H1 (cell line): ENCODE data around the gene RFLNA. TPM values are rescaled to one million over a fixed set of nuclear protein-coding genes. Genes with fewer than 3 reads are reported as not detected.

Experiments
- CTCF ChIA-PET: fragments of 300-600 bp; sonication (Branson Sonifier 250); formaldehyde crosslinking; loops from one replicate; lab custom pipeline; 2021; ENCODE audit not compliant: partially characterized antibody; lab: Charles Lee
- POLR2A ChIA-PET: fragments of 300-600 bp; sonication (Branson Sonifier 250); formaldehyde crosslinking; loops from one replicate; lab custom pipeline; 2021; ENCODE audit warnings: inconsistent platforms; ENCODE audit not compliant: partially characterized antibody; lab: Charles Lee
- DNase-seq, 2 experiments: peaks; one replicate each; pipeline versions ENCODE4 v3.0.0 to v3.0.0-alpha.2; 2010 to 2022; ENCODE audit warnings: low spot score in 2 of 2, low read depth in 1 of 2, mixed read lengths in 1 of 2
- FAIRE-seq: peaks from 2 replicates; lab custom pipeline; 2011; peaks lifted over from hg19 to GRCh38; lab: Jason Lieb, UNC
- H2AFZ ChIP-seq: 2 replicates; pipeline ENCODE4 v1.8.1; 2012; ENCODE audit warnings: low read length, inconsistent platforms
- H2AK5ac ChIP-seq: 2 replicates; pipeline ENCODE4 v1.6.1; 2013; ENCODE audit warnings: low read depth, low read length
- H2BK120ac ChIP-seq: replicated peaks from 2 replicates; pipeline ENCODE3; 2013; ENCODE audit warnings: low read depth, low read length, inconsistent platforms
- H2BK12ac ChIP-seq: 2 replicates; pipeline ENCODE4 v1.6.1; 2013; ENCODE audit warnings: low read depth, low read length
- H2BK15ac ChIP-seq: 2 replicates; pipeline ENCODE4 v1.6.1; 2013; ENCODE audit warnings: low read length
- H2BK20ac ChIP-seq: 2 replicates; pipeline ENCODE4 v1.6.1; 2013; ENCODE audit warnings: low read length
- H2BK5ac ChIP-seq: 2 replicates; pipeline ENCODE4 v1.6.1; 2013; ENCODE audit warnings: low read depth, low read length
- H3K14ac ChIP-seq: 2 replicates; pipeline ENCODE4 v1.6.1; 2013; ENCODE audit warnings: inconsistent platforms; ENCODE audit not compliant: insufficient read length
- H3K18ac ChIP-seq: 2 replicates; pipeline ENCODE4 v1.6.1; 2013; ENCODE audit warnings: low read length; ENCODE audit errors: extremely low read depth
- H3K23ac ChIP-seq: 2 replicates; pipeline ENCODE4 v1.6.1; 2013; ENCODE audit warnings: inconsistent platforms; ENCODE audit not compliant: insufficient read length
- H3K23me2 ChIP-seq: 2 replicates; pipeline ENCODE4 v1.6.1; 2013; ENCODE audit warnings: low read depth, low read length
- H3K27ac ChIP-seq: 2 replicates; pipeline ENCODE4 v1.6.1; 2011; ENCODE audit warnings: low read depth, low read length, inconsistent platforms
- H3K27me3 ChIP-seq, 4 experiments: replicated peaks in 1 of 4; 1 replicate in 1 of 4; 2 replicates in 3 of 4; pipeline versions ENCODE4 v1.6.1 to v1.8.1; 2011 to 2013; ENCODE audit warnings: low read length in 3 of 4, mild to moderate bottlenecking in 3 of 4, inconsistent platforms in 2 of 4, mixed read lengths in 2 of 4, moderate library complexity in 1 of 4; ENCODE audit not compliant: control insufficient read depth in 3 of 4, insufficient read depth in 3 of 4; ENCODE audit errors: extremely low read depth in 1 of 4
- H3K36me3 ChIP-seq, 4 experiments: 2 replicates each; pipeline versions ENCODE4 v1.6.1 to v1.8.1; 2011 to 2013; ENCODE audit warnings: mild to moderate bottlenecking in 4 of 4, low read length in 3 of 4, moderate library complexity in 2 of 4, control low read depth in 1 of 4, inconsistent platforms in 1 of 4; ENCODE audit not compliant: insufficient read depth in 4 of 4, control insufficient read depth in 2 of 4
- H3K4ac ChIP-seq: replicated peaks from 2 replicates; pipeline ENCODE3; 2013; ENCODE audit warnings: low read length, low read depth, mixed read lengths, inconsistent platforms; ENCODE audit not compliant: insufficient read length
- H3K4me1 ChIP-seq, 4 experiments: replicated peaks in 1 of 4; 1 replicate in 1 of 4; 2 replicates in 3 of 4; pipeline versions ENCODE4 v1.6.1 to v1.8.1; 2011 to 2013; ENCODE audit warnings: low read length in 3 of 4, inconsistent platforms in 2 of 4, mixed read lengths in 1 of 4; ENCODE audit not compliant: insufficient read depth in 4 of 4, control insufficient read depth in 3 of 4
- H3K4me2 ChIP-seq, 2 experiments: 2 replicates each; pipeline versions ENCODE4 v1.6.1 to v1.8.1; 2011 to 2013; ENCODE audit warnings: low read depth in 2 of 2, low read length in 2 of 2, control low read depth in 1 of 2, inconsistent platforms in 1 of 2, mild to moderate bottlenecking in 1 of 2; ENCODE audit not compliant: insufficient read depth in 1 of 2
- H3K4me3 ChIP-seq, 4 experiments: fragments of 200-600, 300-600 bp in 1 of 4; sonication (generic), shearing (Covaris generic), sonication (Bioruptor Twin) in 1 of 4; 2 replicates each; pipeline versions ENCODE4 v1.5.1 to v1.8.1; 2011 to 2016; ENCODE audit warnings: low read length in 4 of 4, low read depth in 3 of 4, control low read depth in 2 of 4, inconsistent platforms in 2 of 4, mild to moderate bottlenecking in 2 of 4, mixed read lengths in 1 of 4, moderate library complexity in 1 of 4; ENCODE audit not compliant: insufficient read depth in 2 of 4; ENCODE audit errors: extremely low read depth in 1 of 4
- H3K56ac ChIP-seq: replicated peaks from 2 replicates; pipeline ENCODE3; 2013; ENCODE audit warnings: low read depth, mild to moderate bottlenecking, mixed read lengths, low read length, inconsistent platforms; ENCODE audit not compliant: insufficient read length
- H3K79me1 ChIP-seq: 2 replicates; pipeline ENCODE4 v1.6.1; 2013; ENCODE audit warnings: low read depth, low read length, control low read depth
- H3K79me2 ChIP-seq, 2 experiments: 2 replicates each; pipeline versions ENCODE4 v1.6.1 to v1.8.1; 2012 to 2013; ENCODE audit warnings: low read length in 2 of 2, mild to moderate bottlenecking in 2 of 2, inconsistent platforms in 1 of 2; ENCODE audit not compliant: insufficient read depth in 2 of 2, control insufficient read depth in 1 of 2
- H3K9ac ChIP-seq, 4 experiments: replicated peaks in 1 of 4; 1 replicate in 1 of 4; 2 replicates in 3 of 4; pipeline versions ENCODE4 v1.6.1 to v1.8.1; 2011 to 2013; ENCODE audit warnings: low read depth in 3 of 4, low read length in 3 of 4, control low read depth in 2 of 4, mild to moderate bottlenecking in 2 of 4, moderate library complexity in 2 of 4, inconsistent platforms in 1 of 4; ENCODE audit errors: extremely low read depth in 1 of 4
- H3K9me3 ChIP-seq, 2 experiments: 2 replicates each; pipeline versions ENCODE4 v1.6.1 to v1.8.1; 2012 to 2013; ENCODE audit warnings: mild to moderate bottlenecking in 2 of 2, moderate library complexity in 2 of 2, control low read depth in 1 of 2, inconsistent platforms in 1 of 2, low read depth in 1 of 2, low read length in 1 of 2, mixed read lengths in 1 of 2; ENCODE audit not compliant: insufficient read depth in 2 of 2
- H4K20me1 ChIP-seq, 2 experiments: replicated peaks in 1 of 2; 2 replicates each; pipeline versions ENCODE3 to v1.8.1; 2011 to 2013; ENCODE audit warnings: inconsistent platforms in 2 of 2, low read length in 2 of 2, mild to moderate bottlenecking in 1 of 2; ENCODE audit not compliant: insufficient read depth in 2 of 2, control insufficient read depth in 1 of 2
- H4K5ac ChIP-seq: 2 replicates; pipeline ENCODE4 v1.6.1; 2013; ENCODE audit warnings: low read length, low read depth, mixed read lengths, inconsistent platforms; ENCODE audit not compliant: insufficient read length
- H4K8ac ChIP-seq: 2 replicates; pipeline ENCODE4 v1.8.0; 2013; ENCODE audit warnings: mild to moderate bottlenecking, moderate library complexity, low read length, inconsistent platforms; ENCODE audit not compliant: insufficient read depth; ENCODE audit errors: extremely low read depth
- H4K91ac ChIP-seq: replicated peaks from 2 replicates; pipeline ENCODE3; 2013; ENCODE audit warnings: low read length, mixed read lengths, inconsistent platforms; ENCODE audit not compliant: insufficient read length
- CBX8 ChIP-seq: fragments of 300-800, 300-1000 bp; sonication (generic); IDR thresholded peaks from 2 replicates; pipeline ENCODE4 v1.7.1; 2016; ENCODE audit warnings: low read depth, low read length, borderline replicate concordance
- CHD2 ChIP-seq: IDR thresholded peaks from 2 replicates; pipeline ENCODE4 v1.6.1; 2012; ENCODE audit warnings: low read length, improper control_type of control experiment
- EP300 ChIP-seq, 2 experiments: IDR thresholded peaks; 1 replicate in 1 of 2; 2 replicates in 1 of 2; pipeline ENCODE4 v1.6.1; 2011 to 2012; ENCODE audit warnings: low read depth in 2 of 2, low read length in 2 of 2, mild to moderate bottlenecking in 2 of 2, borderline replicate concordance in 1 of 2, inconsistent platforms in 1 of 2, moderate library complexity in 1 of 2
- EZH2 ChIP-seq: fragments of 200-600 bp; sonication (generic); IDR thresholded peaks from 2 replicates; pipeline ENCODE4 v1.7.1; 2012; ENCODE audit warnings: low read depth, mild to moderate bottlenecking, moderate library complexity, low read length, inconsistent platforms; ENCODE audit not compliant: severe bottlenecking
- FOSL1 ChIP-seq: IDR thresholded peaks from 2 replicates; pipeline ENCODE4 v1.6.1; 2011; ENCODE audit warnings: mild to moderate bottlenecking, low read depth, low read length, moderate library complexity; ENCODE audit not compliant: insufficient read depth
- GABPA ChIP-seq: IDR thresholded peaks from 2 replicates; pipeline ENCODE4 v1.6.1; 2011; ENCODE audit warnings: mild to moderate bottlenecking, low read length, moderate library complexity, borderline replicate concordance; ENCODE audit not compliant: insufficient read depth
- KDM4A ChIP-seq: IDR thresholded peaks from one replicate; pipeline ENCODE4 v1.7.1; 2012; ENCODE audit warnings: low read depth, mild to moderate bottlenecking, moderate library complexity, low read length, inconsistent platforms; ENCODE audit not compliant: severe bottlenecking
- KDM5A ChIP-seq: fragments of 200-600 bp; IDR thresholded peaks from 2 replicates; pipeline ENCODE4 v1.7.1; 2012; ENCODE audit warnings: mild to moderate bottlenecking, low read length, inconsistent platforms, mixed read lengths
- POLR2A ChIP-seq, 2 experiments: IDR thresholded peaks; 1 replicate in 1 of 2; 2 replicates in 1 of 2; pipeline ENCODE4 v1.6.1; 2011; ENCODE audit warnings: low read depth in 2 of 2, low read length in 2 of 2, mild to moderate bottlenecking in 2 of 2; ENCODE audit errors: control extremely low read depth in 1 of 2
- RFX5 ChIP-seq: IDR thresholded peaks from 2 replicates; pipeline ENCODE4 v1.6.1; 2011; ENCODE audit warnings: low read depth, low read length, improper control_type of control experiment, borderline replicate concordance
- WGBS, 2 experiments: shearing (Covaris generic) in 1 of 2; methylation state at CpG; one replicate each; pipeline versions ENCODE4 v1.1.6 to v1.1.7; 2013 to 2015; ENCODE audit warnings: low lambda C conversion rate in 2 of 2, mixed read lengths in 2 of 2, inconsistent platforms in 1 of 2, low coverage in 1 of 2, missing lambda C conversion rate in 1 of 2; ENCODE audit not compliant: insufficient replicate concordance in 2 of 2, insufficient coverage in 1 of 2, insufficient read length in 1 of 2; ENCODE audit errors: extremely low coverage in 1 of 2, missing lambda C conversion rate in 1 of 2; 5-methylcytosine and 5-hydroxymethylcytosine counted together
- polyA plus RNA-seq, 7 experiments: library from polyadenylated mRNA; depleted of rRNA in 3 of 7; stranded (reverse) in 5 of 7; unstranded in 2 of 7; fragments of >200 nt in 5 of 7; fragments of 200-250 nt in 2 of 7; gene quantifications; 1 replicate in 5 of 7; 2 replicates in 1 of 7; 4 replicates in 1 of 7; pipeline versions ENCODE4 v1.2.1 to v1.2.3, GENCODE V29; 2011 to 2013; ENCODE audit warnings: missing spikeins in 2 of 7, mixed read lengths in 2 of 7
- total RNA-seq: library from RNA; stranded (reverse); fragmentation: NEBNext Ultra II Directional; extraction: Animal tissue kit (Norgen Biotek cat#: 25700); gene quantifications from 2 replicates; pipeline ENCODE4 v1.2.1, GENCODE V29; 2021

Gene RFLNA
- total and polyA plus RNA-seq, 2 of the 8 experiments (the other 6 are each of a cell fraction or from before 2014, with no cell fraction given) = 6.4 to 6.6 TPM

GRCh38 chr12:124292385-124292784, 2.5 kb upstream of the RFLNA start:
- Histone ChIP-seq H3K27me3 (peaks cover 3 to 34% (median 22%) of the 10 kb centered on the region in 4 experiments; a peak in 6 of 7 replicates), H3K9ac (no peak overlapping the region), H3K18ac (no peak overlapping the region), H3K4ac (no peak overlapping the region), H3K27ac (no peak overlapping the region)
- TF ChIP-seq EP300 (IDR thresholded peaks at IDR 0.05; ENCODE audit: borderline replicate concordance in 1 of 2, low read depth in 2 of 2, low read length in 2 of 2) (no peak), GABPA (no peak), FOSL1 (no peak), CHD2 (no peak), KDM5A (no peak), POLR2A (IDR thresholded peaks at IDR 0.05; ENCODE audit: control extremely low read depth in 1 of 2, low read depth in 2 of 2, low read length in 2 of 2) (no peak), EZH2 (no peak), KDM4A (no peak), RFX5 (no peak), CBX8 (no peak)
- TF ChIP-seq, all 59 proteins: peak for 0
- H3K9me3 ChIP-seq = no peaks in the 10 kb centered on the region
- no peak overlapping the region for H4K5ac ChIP-seq
- FAIRE-seq (no peak), DNase-seq (no peak)
- ChIA-PET CTCF (no interaction called here), POLR2A (no interaction called here)
- H2BK5ac ChIP-seq = no peak overlapping the region
- no peak overlapping the region for H2BK20ac ChIP-seq
- H4K20me1 ChIP-seq = peaks cover 0 to 2% of the 10 kb centered on the region in 2 experiments
- H3K79me2 ChIP-seq = no peaks in the 10 kb centered on the region
- H2BK15ac ChIP-seq = no peak overlapping the region
- H2AFZ ChIP-seq = no peak overlapping the region
- no peak overlapping the region for H4K91ac ChIP-seq
- no peak overlapping the region for H4K8ac ChIP-seq
- H2BK12ac ChIP-seq = no peak overlapping the region
- no peak overlapping the region for H3K14ac ChIP-seq
- no peak overlapping the region for H3K56ac ChIP-seq
- peaks cover 5% of the 10 kb centered on the region; the same call in 1 of the 2 replicates for H3K23me2 ChIP-seq
- H3K4me1 ChIP-seq = peaks cover 0 to 17% (median 13%) of the 10 kb centered on the region in 4 experiments; a peak in 6 of 7 replicates
- H3K36me3 ChIP-seq = no peaks in the 10 kb centered on the region
- H2AK5ac ChIP-seq = no peak overlapping the region; the same call in 1 of the 2 replicates
- no peak overlapping the region for H2BK120ac ChIP-seq
- H3K79me1 ChIP-seq = no peaks in the 10 kb centered on the region
- H3K4me2 ChIP-seq = no peak overlapping the region
- no peak overlapping the region for H3K23ac ChIP-seq
- H3K4me3 ChIP-seq = no peak overlapping the region
- 99% methylated on average over 6 of the region's 6 CpGs; no CpG with 5 or more reads in 1 of the 2 experiments for WGBS, 2 experiments
